ENCODE measurements around the gene KNDC1. TPM values are rescaled to one million over a fixed set of nuclear protein-coding genes. Genes with fewer than 3 reads are reported as not detected.

The KNDC1 gene
- total and polyA plus RNA-seq, 2 of the 13 experiments (the other 11 are each of a cell fraction or from before 2014, with no cell fraction given): 0.69 TPM; not detected in 1

GRCh38 chr10:133227256-133227655 is 67.2 kb downstream of the KNDC1 start:
- intact Hi-C loops (cut with micrococcal nuclease; ENCODE audit: unreplicated experiment) (no loop called here), in situ Hi-C loops (cut with HindIII; ENCODE audit: extremely low pct_ligation_motif_present, low pct_unique_long_range_greater_than_20kb) (no loop called here)
- 10% methylated on average over 8 of the region's 21 CpGs for WGBS (ENCODE audit: low lambda C conversion rate)
- ChIA-PET POLR2A (no interaction called here), CTCF (ENCODE audit: low intra/inter-chr PET ratio, low total read pairs) (no interaction called here)
- Histone ChIP-seq H3K27ac (ENCODE audit: extremely low read length, insufficient read depth, low read length) (no peak overlapping the region), H3K79me2 (ENCODE audit: insufficient read depth, low read length) (no peaks in the 10 kb centered on the region), H3K9me3 (ENCODE audit: low read length) (no peaks in the 10 kb centered on the region), H3K9ac (ENCODE audit: insufficient read depth, low read depth, low read length) (no peak overlapping the region), H4K20me1 (ENCODE audit: insufficient read depth, low read length) (no peaks in the 10 kb centered on the region), H3K27me3 (ENCODE audit: control insufficient read depth in 1 of 2, insufficient read depth in 2 of 2, low read length in 2 of 2) (peaks cover 13 to 56% of the 10 kb centered on the region in 2 experiments), H2AFZ (ENCODE audit: low read length) (no peak overlapping the region), H3K4me2 (ENCODE audit: low read depth, low read length) (no peak overlapping the region), H3K4me3 (replicated peaks in 1 of 3; ENCODE audit: insufficient read depth in 1 of 3, low read depth in 2 of 3, low read length in 3 of 3) (no peak overlapping the region), H3K4me1 (ENCODE audit: insufficient read depth, low read length) (no peaks in the 10 kb centered on the region), H3K36me3 (replicated peaks in 1 of 2; ENCODE audit: control insufficient read depth in 1 of 2, insufficient read depth in 2 of 2, low read length in 2 of 2) (no peaks in the 10 kb centered on the region)
- DNase-seq (ENCODE audit: low spot score) (no peak), ATAC-seq (no peak), FAIRE-seq (no peak)
- TF ChIP-seq ZNF503 (CRISPR knock-in tag; IDR thresholded peaks at IDR 0.05) (no peak), RFXAP (CRISPR knock-in tag; IDR thresholded peaks at IDR 0.05; ENCODE audit: borderline replicate concordance) (no peak), ZSCAN22 (CRISPR knock-in tag; IDR thresholded peaks at IDR 0.05) (no peak), ZNF335 (CRISPR knock-in tag; IDR thresholded peaks at IDR 0.05) (no peak), ZSCAN31 (CRISPR knock-in tag; IDR thresholded peaks at IDR 0.05; ENCODE audit: low read depth) (no peak), HNF4A (CRISPR knock-in tag; IDR thresholded peaks at IDR 0.05) (no peak), ZNF788 (CRISPR knock-in tag; IDR thresholded peaks at IDR 0.05; ENCODE audit: borderline replicate concordance) (no peak), ZNF281 (CRISPR knock-in tag; IDR thresholded peaks at IDR 0.05; ENCODE audit: borderline replicate concordance) (no peak), CREBL2 (CRISPR knock-in tag; IDR thresholded peaks at IDR 0.05; ENCODE audit: borderline replicate concordance) (no peak), HIC2 (CRISPR knock-in tag; IDR thresholded peaks at IDR 0.05; ENCODE audit: low read depth) (no peak), SIX4 (CRISPR knock-in tag; IDR thresholded peaks at IDR 0.05) (no peak), ZBTB3 (CRISPR knock-in tag; IDR thresholded peaks at IDR 0.05; ENCODE audit: borderline replicate concordance, low read depth) (no peak), ZNF629 (CRISPR knock-in tag; conservative IDR thresholded peaks at IDR 0.05) (no peak), POLR2G (IDR thresholded peaks at IDR 0.05; ENCODE audit: low read depth, low read length) (no peak)
- no TSS peak for BruUV-seq (replicated peaks)

Measured in HepG2 (cell line).